ENCODE data around the gene PTPRE. TPM values are rescaled to one million over a fixed set of nuclear protein-coding genes. Genes with fewer than 3 reads are reported as not detected.
A peak's percentile ranks its signal among the peaks of the same experiment; 100 is the strongest.

Gene PTPRE
- total RNA-seq, 4 donors from 2014 or later, result 17.4 to 23.0 (median 20.1) TPM

GRCh38 chr10:127910464-127910770, 3.5 kb downstream of the PTPRE start:
- intact Hi-C loops (cut with DNase I; ENCODE audit: low total_unique reads), result no loop called here
- peak in 1 of 2 donors; percentile 31 for DNase-seq (ENCODE audit: low spot score in 2 of 2)
- 95 to 100% methylated on average over 2 of the region's 2 CpGs for WGBS, 2 donors
- no peak for TF ChIP-seq POLR2A (IDR thresholded peaks at IDR 0.05)
- TF ChIP-seq, protein P1, sequence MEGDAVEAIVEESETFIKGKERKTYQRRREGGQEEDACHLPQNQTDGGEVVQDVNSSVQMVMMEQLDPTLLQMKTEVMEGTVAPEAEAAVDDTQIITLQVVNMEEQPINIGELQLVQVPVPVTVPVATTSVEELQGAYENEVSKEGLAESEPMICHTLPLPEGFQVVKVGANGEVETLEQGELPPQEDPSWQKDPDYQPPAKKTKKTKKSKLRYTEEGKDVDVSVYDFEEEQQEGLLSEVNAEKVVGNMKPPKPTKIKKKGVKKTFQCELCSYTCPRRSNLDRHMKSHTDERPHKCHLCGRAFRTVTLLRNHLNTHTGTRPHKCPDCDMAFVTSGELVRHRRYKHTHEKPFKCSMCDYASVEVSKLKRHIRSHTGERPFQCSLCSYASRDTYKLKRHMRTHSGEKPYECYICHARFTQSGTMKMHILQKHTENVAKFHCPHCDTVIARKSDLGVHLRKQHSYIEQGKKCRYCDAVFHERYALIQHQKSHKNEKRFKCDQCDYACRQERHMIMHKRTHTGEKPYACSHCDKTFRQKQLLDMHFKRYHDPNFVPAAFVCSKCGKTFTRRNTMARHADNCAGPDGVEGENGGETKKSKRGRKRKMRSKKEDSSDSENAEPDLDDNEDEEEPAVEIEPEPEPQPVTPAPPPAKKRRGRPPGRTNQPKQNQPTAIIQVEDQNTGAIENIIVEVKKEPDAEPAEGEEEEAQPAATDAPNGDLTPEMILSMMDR (IDR thresholded peaks at IDR 0.05), result no peak
- no peak overlapping the region for H3K4me3 ChIP-seq (ENCODE audit: low read depth, poor library complexity, severe bottlenecking)

DNA sequence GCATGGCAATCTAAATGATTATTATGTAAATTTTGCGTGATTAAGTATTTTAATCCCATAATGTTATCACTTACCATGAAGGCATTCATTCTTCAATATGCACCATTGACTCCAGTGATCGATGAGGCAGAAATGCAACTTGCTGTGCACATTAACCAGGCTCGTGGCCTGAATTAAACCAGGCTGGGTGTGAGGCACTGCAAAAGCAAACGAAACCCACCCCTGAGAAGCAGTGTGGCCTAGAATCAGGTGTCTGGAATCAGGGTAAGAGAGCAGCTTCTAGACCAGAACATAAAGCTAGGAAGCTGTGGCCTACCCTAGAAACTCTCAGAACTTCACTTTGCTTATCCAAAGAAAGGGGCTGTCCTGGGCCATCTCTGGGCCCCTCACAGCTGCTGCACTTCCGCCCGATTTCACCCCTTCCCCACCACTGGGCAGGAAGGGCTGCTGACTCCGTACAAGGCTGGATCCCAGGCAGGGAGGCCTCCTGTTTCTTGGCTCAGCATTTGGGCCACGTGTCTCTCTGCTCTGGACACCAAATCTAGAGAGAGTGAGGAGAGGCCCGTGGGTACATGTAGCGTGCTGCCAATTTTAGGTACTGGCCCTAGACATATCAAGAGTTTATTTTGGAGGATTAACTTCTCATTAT, 4.4 kb downstream of the PTPRE start:
- WGBS, 2 donors, result 77 to 82% methylated on average over 10 of the region's 10 CpGs
- DNase-seq (ENCODE audit: low spot score in 2 of 2), result peak in 1 of 2 donors; percentile 52
- H3K4me3 ChIP-seq (ENCODE audit: low read depth, poor library complexity, severe bottlenecking), result no peak overlapping the region
- TF ChIP-seq POLR2A (IDR thresholded peaks at IDR 0.05), result no peak
- TF ChIP-seq, protein P1 (IDR thresholded peaks at IDR 0.05), result no peak
- intact Hi-C loops (cut with DNase I; ENCODE audit: low total_unique reads), result no loop called here

- WGBS, 2 donors, result 92% methylated on average over 4 of the region's 4 CpGs
- intact Hi-C loops (cut with DNase I; ENCODE audit: low total_unique reads), result no loop called here
- peak in 1 of 2 donors; percentile 23 for DNase-seq (ENCODE audit: low spot score in 2 of 2)
- TF ChIP-seq, protein P1 (IDR thresholded peaks at IDR 0.05), result no peak
- no peak for TF ChIP-seq POLR2A (IDR thresholded peaks at IDR 0.05)
- H3K4me3 ChIP-seq (ENCODE audit: low read depth, poor library complexity, severe bottlenecking), result no peak overlapping the region
These were observed 5.0 kb downstream of the PTPRE start for GRCh38 chr10:127911867-127912257.

GRCh38 chr10:127912607-127913367, 5.9 kb downstream of the PTPRE start:
- WGBS, 2 donors, result 87 to 88% methylated on average over 12 of the region's 12 CpGs
- intact Hi-C loops (cut with DNase I; ENCODE audit: low total_unique reads), result no loop called here
- no peak overlapping the region for H3K4me3 ChIP-seq (ENCODE audit: low read depth, poor library complexity, severe bottlenecking)
- no peak for DNase-seq (ENCODE audit: low spot score in 2 of 2)
- no peak for TF ChIP-seq POLR2A (IDR thresholded peaks at IDR 0.05)
- TF ChIP-seq, protein P1 (IDR thresholded peaks at IDR 0.05), result no peak

DNA sequence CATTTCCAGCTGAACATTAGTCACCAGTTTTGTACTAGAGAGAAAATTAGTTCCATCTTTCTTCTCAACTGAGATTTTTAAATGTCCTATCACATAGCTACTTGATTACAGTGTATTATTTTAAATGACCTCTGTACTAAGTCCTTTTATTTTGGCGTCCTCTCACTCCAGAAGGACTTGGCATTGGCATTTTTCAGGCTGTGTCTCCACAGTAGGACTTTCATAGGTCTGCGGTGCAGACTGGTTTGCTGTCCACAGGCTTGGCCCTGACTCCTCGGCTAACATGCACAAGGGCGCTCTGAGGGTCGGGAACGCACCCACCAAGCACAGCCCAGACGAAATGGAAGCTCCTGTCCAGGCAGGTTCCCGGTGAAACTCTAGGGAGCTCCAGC, 6.5 kb downstream of the PTPRE start:
- no peak overlapping the region for H3K4me3 ChIP-seq (ENCODE audit: low read depth, poor library complexity, severe bottlenecking)
- TF ChIP-seq, protein P1 (IDR thresholded peaks at IDR 0.05), result no peak
- no peak for TF ChIP-seq POLR2A (IDR thresholded peaks at IDR 0.05)
- peak in 1 of 2 donors; percentile 28 for DNase-seq (ENCODE audit: low spot score in 2 of 2)
- intact Hi-C loops (cut with DNase I; ENCODE audit: low total_unique reads), result no loop called here
- WGBS, 2 donors, result 87% methylated on average over 8 of the region's 8 CpGs

All from lower leg skin (tissue), 4 donors.